Nephron progenitor cell (in vitro differentiated cells): ENCODE measurements around the gene LASP1NB.

Experiments
- DNase-seq: peaks from one replicate; pipeline ENCODE4 v3.0.0; 2021
- H3K27ac Mint-ChIP-seq: 2 replicates; pipeline ENCODE4 v1.8.0; 2021; ENCODE audit warnings: mild to moderate bottlenecking, moderate library complexity, mixed read lengths
- H3K27me3 Mint-ChIP-seq: 2 replicates; pipeline ENCODE4 v1.8.0; 2021; ENCODE audit warnings: mild to moderate bottlenecking, low read depth, mixed read lengths; ENCODE audit not compliant: poor library complexity
- H3K36me3 Mint-ChIP-seq: 2 replicates; pipeline ENCODE4 v1.8.0; 2021; ENCODE audit warnings: low read depth, mixed read lengths
- H3K4me1 Mint-ChIP-seq: 2 replicates; pipeline ENCODE4 v1.8.0; 2021; ENCODE audit warnings: mixed read lengths
- H3K4me3 Mint-ChIP-seq: 2 replicates; pipeline ENCODE4 v1.8.0; 2021; ENCODE audit warnings: mild to moderate bottlenecking, moderate library complexity, mixed read lengths
- H3K9me3 Mint-ChIP-seq: 2 replicates; pipeline ENCODE4 v1.8.0; 2021; ENCODE audit warnings: mild to moderate bottlenecking, moderate library complexity, mixed read lengths
- CTCF ChIP-seq: fragments of 200-600 bp; sonication (generic); IDR thresholded peaks from 2 replicates; pipeline ENCODE4 v1.5.0; 2021; ENCODE audit warnings: antibody characterized with exemption

LASP1NB gene

DNA sequence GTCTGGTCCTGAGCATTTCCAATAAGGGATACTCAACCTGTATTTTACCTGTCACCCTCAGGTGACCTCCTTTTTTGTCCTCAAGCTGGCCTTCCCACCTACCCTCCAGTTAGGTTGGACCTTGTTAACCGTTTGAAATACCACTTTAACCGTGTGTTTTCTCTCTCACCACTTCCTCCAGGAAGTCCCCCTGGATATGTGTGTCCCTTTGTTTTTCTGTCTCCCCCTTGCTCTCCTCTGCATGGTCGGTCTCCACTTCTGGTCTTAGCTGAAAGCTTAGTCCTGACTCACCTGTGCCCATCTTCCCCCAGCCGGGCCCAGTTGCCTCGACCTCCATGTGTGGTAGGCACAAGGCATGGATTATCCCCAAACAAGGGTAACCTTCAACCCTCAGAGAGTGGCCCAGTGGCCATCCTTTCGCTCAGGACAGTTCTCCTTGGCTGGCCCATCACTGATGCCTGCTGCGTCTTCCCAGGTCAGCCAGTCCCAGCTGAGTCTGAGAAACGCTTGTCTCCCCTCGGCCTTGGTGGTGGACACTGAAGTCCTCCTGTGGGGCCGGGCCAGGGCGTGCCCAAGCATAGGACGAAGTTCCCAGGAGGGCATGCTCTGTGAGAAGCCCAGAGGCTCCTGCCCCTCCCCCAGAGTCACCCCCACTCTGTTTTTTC, 35.5 kb upstream of the LASP1NB start:
- Mint-ChIP-seq H3K4me3 (no peak overlapping the region), H3K4me1 (peaks cover 23% of the 10 kb centered on the region), H3K9me3 (no peaks in the 10 kb centered on the region), H3K27ac (peak overlapping the region; percentile 76), H3K36me3 (peaks cover 16% of the 10 kb centered on the region), H3K27me3 (no peaks in the 10 kb centered on the region)
- no peak for TF ChIP-seq CTCF
- no peak for DNase-seq

DNA sequence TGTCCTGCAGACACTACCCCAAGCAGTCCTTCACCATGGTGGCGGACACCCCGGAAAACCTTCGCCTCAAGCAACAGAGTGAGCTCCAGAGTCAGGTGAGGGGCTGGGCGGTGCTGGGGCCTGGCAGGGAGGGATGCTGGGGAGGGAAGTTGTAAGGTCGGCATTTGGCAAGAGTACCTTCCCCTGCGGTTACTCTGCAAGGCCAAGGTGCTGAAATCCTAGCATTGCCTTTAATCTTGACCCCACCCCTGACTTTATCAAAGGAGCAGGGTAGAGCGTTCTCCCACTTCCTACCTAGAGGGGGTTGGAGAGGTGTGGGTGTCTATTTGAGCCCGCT, 35.0 kb upstream of the LASP1NB start:
- H3K4me1 Mint-ChIP-seq: peaks cover 19% of the 10 kb centered on the region
- no peak for TF ChIP-seq CTCF
- peaks cover 17% of the 10 kb centered on the region for H3K36me3 Mint-ChIP-seq
- H3K4me3 Mint-ChIP-seq: no peak overlapping the region
- no peaks in the 10 kb centered on the region for H3K9me3 Mint-ChIP-seq
- DNase-seq: no peak
- no peak overlapping the region for H3K27ac Mint-ChIP-seq
- no peaks in the 10 kb centered on the region for H3K27me3 Mint-ChIP-seq

GRCh38 chr17:38891441-38891840, 34.0 kb upstream of the LASP1NB start:
- Mint-ChIP-seq H3K27me3 (no peaks in the 10 kb centered on the region), H3K4me3 (no peak overlapping the region), H3K27ac (peak overlapping the region; percentile 85), H3K9me3 (no peaks in the 10 kb centered on the region), H3K36me3 (peaks cover 20% of the 10 kb centered on the region), H3K4me1 (peaks cover 18% of the 10 kb centered on the region)
- no peak for TF ChIP-seq CTCF
- no peak for DNase-seq

- H3K27ac Mint-ChIP-seq: no peak overlapping the region
- no peak overlapping the region for H3K4me3 Mint-ChIP-seq
- DNase-seq: no peak
- TF ChIP-seq CTCF: no peak
- peaks cover 14% of the 10 kb centered on the region for H3K4me1 Mint-ChIP-seq
- H3K9me3 Mint-ChIP-seq: no peaks in the 10 kb centered on the region
- no peaks in the 10 kb centered on the region for H3K27me3 Mint-ChIP-seq
- peaks cover 20% of the 10 kb centered on the region for H3K36me3 Mint-ChIP-seq
These were observed 33.3 kb upstream of the LASP1NB start for GRCh38 chr17:38892083-38892482.

DNA sequence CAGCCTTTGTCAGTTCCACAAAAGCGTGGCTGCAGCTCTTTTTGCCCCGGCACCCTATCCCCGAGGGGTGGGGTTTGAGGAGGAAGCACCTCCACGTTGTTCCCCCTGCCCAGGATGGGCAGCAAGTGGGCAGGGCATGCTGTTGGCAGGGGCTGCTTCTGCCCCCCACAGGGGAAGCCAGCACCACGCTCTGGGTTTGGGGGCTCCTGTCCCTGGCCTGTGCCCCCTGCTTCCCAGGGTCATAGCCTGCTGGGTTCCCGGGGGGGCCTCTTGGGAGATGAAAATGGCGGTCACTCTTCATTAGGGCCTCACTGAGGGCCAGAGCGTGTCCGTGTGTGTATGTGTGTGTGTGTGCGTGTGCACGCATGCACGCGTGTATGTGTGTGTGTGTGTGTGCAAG, 32.8 kb upstream of the LASP1NB start:
- no peaks in the 10 kb centered on the region for H3K27me3 Mint-ChIP-seq
- no peak overlapping the region for H3K27ac Mint-ChIP-seq

More for the DNA sequence above, 32.8 kb upstream of the LASP1NB start:
- no peak for DNase-seq
- no peak for TF ChIP-seq CTCF
- peaks cover 15% of the 10 kb centered on the region for H3K4me1 Mint-ChIP-seq
- no peak overlapping the region for H3K4me3 Mint-ChIP-seq
- no peaks in the 10 kb centered on the region for H3K9me3 Mint-ChIP-seq
- peaks cover 20% of the 10 kb centered on the region for H3K36me3 Mint-ChIP-seq
